GM12891 (cell line): ENCODE results near the gene ALDH7A1.

ENCODE experiments used
- PAX5 ChIP-seq: IDR thresholded peaks from 2 replicates; pipeline ENCODE4 v1.6.1; 2011; ENCODE audit warnings: low read length, moderate library complexity, mild to moderate bottlenecking; ENCODE audit not compliant: insufficient read depth, severe bottlenecking
- POLR2A ChIP-seq: IDR thresholded peaks from 2 replicates; pipeline ENCODE4 v1.6.1; 2011; ENCODE audit warnings: low read depth, low read length, control low read depth
- POLR2AphosphoS5 ChIP-seq: IDR thresholded peaks from 2 replicates; pipeline ENCODE4 v1.6.1; 2011; ENCODE audit warnings: low read depth, low read length, control low read depth
- SPI1 ChIP-seq: IDR thresholded peaks from 2 replicates; pipeline ENCODE4 v1.6.1; 2011; ENCODE audit warnings: low read depth, low read length, control low read depth
- TAF1 ChIP-seq: IDR thresholded peaks from 2 replicates; pipeline ENCODE4 v1.6.1; 2011; ENCODE audit warnings: low read depth, low read length, control low read depth

- TF ChIP-seq POLR2AphosphoS5: no peak
- TF ChIP-seq POLR2A: no peak
- TF ChIP-seq TAF1: no peak
- no peak for TF ChIP-seq PAX5
- TF ChIP-seq SPI1: no peak
Observed at GRCh38 chr5:126514558-126515141, 80.4 kb downstream of the ALDH7A1 start.
